Suprapubic skin (tissue), 4 donors: Measurements from ENCODE around the gene BHLHE41.

Experiments used
- CTCF ChIP-seq, 2 donors: fragments of 200-600 bp in 1 of 2; fragments of 450-650 bp in 1 of 2; sonication (generic) in 1 of 2; IDR thresholded peaks; one replicate each; pipeline ENCODE4 v1.5.1; 2016 to 2019; ENCODE audit warnings: antibody characterized with exemption in 2 of 2, mild to moderate bottlenecking in 1 of 2, moderate library complexity in 1 of 2
- EP300 ChIP-seq: sonication (generic); formaldehyde crosslinking; IDR thresholded peaks from one replicate; pipeline ENCODE4 v1.6.1; 2017; ENCODE audit warnings: antibody characterized with exemption
- POLR2AphosphoS5 ChIP-seq, 3 donors: sonication (generic); formaldehyde crosslinking; IDR thresholded peaks; one replicate each; pipeline ENCODE4 v1.6.1; 2017; ENCODE audit warnings: antibody characterized with exemption in 3 of 3

GRCh38 chr12:26135010-26135420 is 10.2 kb upstream of the BHLHE41 start:
- no peak for TF ChIP-seq CTCF (IDR thresholded peaks at IDR 0.05)
- TF ChIP-seq EP300: no peak
- no peak for TF ChIP-seq POLR2AphosphoS5 (IDR thresholded peaks at IDR 0.05)
